Raji (cell line): Measurements from ENCODE around the gene BCAR1.

Source experiments
- POLR2A ChIP-seq: IDR thresholded peaks from 2 replicates; pipeline ENCODE4 v1.6.1; 2011; ENCODE audit warnings: low read depth, low read length, control low read depth; ENCODE audit not compliant: insufficient read depth

Gene BCAR1

GRCh38 chr16:75251280-75252048 lies at the start of gene BCAR1:
BCAR1 (minus strand) TSS chr16:75251624; CDS start chr16:75251482, 142 bp downstream.
- no peak for TF ChIP-seq POLR2A

- no peak for TF ChIP-seq POLR2A
Measured at GRCh38 chr16:75298267-75298666, 46.8 kb upstream of the BCAR1 start.

- no peak for TF ChIP-seq POLR2A
Measured at GRCh38 chr16:75296606-75297005, 45.2 kb upstream of the BCAR1 start.

GRCh38 chr16:75294773-75295459 lies 43.5 kb upstream of the BCAR1 start:
- no peak for TF ChIP-seq POLR2A

GRCh38 chr16:75293772-75294171 lies 42.3 kb upstream of the BCAR1 start:
- TF ChIP-seq POLR2A, result no peak

- no peak for TF ChIP-seq POLR2A
Measured at GRCh38 chr16:75293173-75293572, 41.7 kb upstream of the BCAR1 start.

GRCh38 chr16:75292691-75293090 lies 41.3 kb upstream of the BCAR1 start:
- no peak for TF ChIP-seq POLR2A

- no peak for TF ChIP-seq POLR2A
Measured at GRCh38 chr16:75289189-75289588, 37.8 kb upstream of the BCAR1 start.

- TF ChIP-seq POLR2A, result no peak
Measured at GRCh38 chr16:75288596-75289120, 37.2 kb upstream of the BCAR1 start.

GRCh38 chr16:75288181-75288580 lies 36.8 kb upstream of the BCAR1 start:
- TF ChIP-seq POLR2A, result no peak

- no peak for TF ChIP-seq POLR2A
Measured at GRCh38 chr16:75287708-75288107, 36.3 kb upstream of the BCAR1 start.

- no peak for TF ChIP-seq POLR2A
Measured at GRCh38 chr16:75286389-75286788, 35.0 kb upstream of the BCAR1 start.

- no peak for TF ChIP-seq POLR2A
Measured at GRCh38 chr16:75282466-75283281, 31.2 kb upstream of the BCAR1 start.

GRCh38 chr16:75281826-75282225 lies 30.4 kb upstream of the BCAR1 start:
- no peak for TF ChIP-seq POLR2A

- TF ChIP-seq POLR2A, result no peak
Measured at GRCh38 chr16:75280331-75280804, 28.9 kb upstream of the BCAR1 start.

- TF ChIP-seq POLR2A, result no peak
Measured at GRCh38 chr16:75279305-75279704, 27.9 kb upstream of the BCAR1 start.
